ENCODE data around the gene TGM5.

GRCh38 chr15:43256341-43256740 is 10.4 kb downstream of the TGM5 start:
- TF ChIP-seq POLR2A (IDR thresholded peaks at IDR 0.05; ENCODE audit: low read length) (no peak), GATA1 (IDR thresholded peaks at IDR 0.05; ENCODE audit: low read depth, low read length) (no peak)
